Stimulated activated CD4-positive, alpha-beta T cell treated with anti-CD3 and anti-CD28 coated beads, Interleukin-2, amount 100 ng/mL, for 48 hours (primary cell): ENCODE data around the gene RAB9A.

Source experiments
- DNase-seq, 2 donors: peaks; one replicate each; pipeline ENCODE4 v3.0.0-alpha.2; 2020

The RAB9A gene

GRCh38 chrX:13752141-13752540, 63.2 kb downstream of the RAB9A start:
- no peak for DNase-seq

- DNase-seq: no peak
Observed at GRCh38 chrX:13752646-13753045, 63.7 kb downstream of the RAB9A start.

- no peak for DNase-seq
Observed at GRCh38 chrX:13754765-13755164, 65.8 kb downstream of the RAB9A start.

GRCh38 chrX:13755254-13755653, 66.3 kb downstream of the RAB9A start:
- no peak for DNase-seq

- DNase-seq: no peak
Observed at GRCh38 chrX:13756381-13756780, 67.5 kb downstream of the RAB9A start.

- no peak for DNase-seq
Observed at GRCh38 chrX:13759152-13759718, 70.3 kb downstream of the RAB9A start.
